HG03460 (cell line): Measurements from ENCODE around the gene HPS3.
"Not testable (repeated sequence)": the region's sequence is repeated elsewhere in the genome, so short reads cannot be mapped to it uniquely, and the experiment has no call there.

Experiments used
- ATAC-seq: cut with Tn5 transposase; IDR thresholded peaks from one replicate; pipeline ENCODE4 v1.9.1; 2021; ENCODE audit not compliant: unreplicated experiment

The HPS3 gene

GRCh38 chr3:149129326-149130205 is at the start of gene HPS3:
HPS3 (plus strand) TSS chr3:149129638; CDS start chr3:149129724, 86 bp downstream.
- ATAC-seq = peak; percentile 93

DNA sequence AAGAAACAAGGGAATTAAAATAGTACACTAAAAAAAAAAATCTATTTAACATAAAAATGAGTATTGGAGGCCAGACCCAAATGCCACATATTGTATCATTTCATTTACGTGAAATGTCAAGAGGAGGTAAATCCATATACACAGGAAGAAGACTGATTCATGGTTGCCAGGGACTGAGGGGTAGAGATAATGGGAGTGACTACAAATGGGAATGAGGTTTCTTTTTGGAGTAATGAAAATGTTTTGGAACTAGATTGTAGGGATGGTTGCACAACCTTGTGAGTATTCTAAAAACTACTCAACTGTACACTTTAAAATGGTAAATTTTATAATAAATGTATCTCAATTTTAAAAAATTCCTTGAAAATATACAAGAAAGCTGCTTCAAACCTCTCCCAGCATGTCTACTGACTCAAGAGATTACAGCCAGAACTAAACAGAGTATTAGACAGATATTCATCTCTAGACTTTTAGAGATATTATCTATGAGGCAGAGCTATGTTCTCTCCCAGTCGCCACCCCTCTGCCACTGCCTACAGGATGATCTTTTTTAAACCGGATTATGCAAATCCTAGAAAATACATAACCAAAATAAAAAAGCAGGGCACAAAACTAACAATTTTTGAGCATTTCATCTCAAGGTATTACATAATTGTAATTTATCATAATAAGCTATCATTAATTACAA is 49.3 kb upstream of the HPS3 start:
- ATAC-seq = no peak

DNA sequence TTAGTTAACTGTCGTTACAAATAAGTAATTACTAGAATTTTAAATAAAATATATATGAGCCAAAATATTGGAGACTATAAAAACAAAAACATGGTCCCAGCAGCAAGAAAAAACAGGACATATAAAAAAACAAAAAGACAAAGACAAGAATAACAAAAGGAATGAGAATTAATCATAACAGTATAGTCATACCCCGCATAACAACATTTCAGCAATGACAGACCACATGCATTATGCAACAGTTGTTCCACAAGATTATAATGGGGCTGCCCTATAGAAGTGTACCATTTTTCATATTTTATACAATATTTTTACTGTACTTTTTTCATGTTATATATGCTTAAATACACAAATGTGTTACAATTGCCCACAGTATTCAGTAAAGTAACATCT is 48.7 kb upstream of the HPS3 start:
- ATAC-seq = no peak

DNA sequence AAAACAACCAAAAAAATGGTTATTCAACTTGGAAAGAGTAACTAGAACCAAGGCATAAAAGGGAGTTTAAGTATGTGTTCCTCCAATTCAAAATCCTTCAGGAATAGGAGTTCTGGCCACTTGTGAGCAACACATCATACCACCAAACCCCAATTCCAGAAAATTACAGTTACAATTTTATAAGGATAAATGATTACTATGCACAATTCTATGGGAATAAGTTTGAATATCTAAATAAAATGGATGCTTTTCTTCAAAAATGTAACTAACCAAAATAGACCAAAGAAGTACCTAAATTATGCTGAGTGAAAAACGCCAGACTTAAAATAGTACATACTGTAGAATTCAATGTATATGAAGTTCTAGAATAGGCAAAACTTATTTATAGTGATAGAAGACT is 47.7 kb upstream of the HPS3 start:
- no peak for ATAC-seq

- ATAC-seq = peak; percentile 38
Observed at GRCh38 chr3:149085828-149086231, 43.6 kb upstream of the HPS3 start.

DNA sequence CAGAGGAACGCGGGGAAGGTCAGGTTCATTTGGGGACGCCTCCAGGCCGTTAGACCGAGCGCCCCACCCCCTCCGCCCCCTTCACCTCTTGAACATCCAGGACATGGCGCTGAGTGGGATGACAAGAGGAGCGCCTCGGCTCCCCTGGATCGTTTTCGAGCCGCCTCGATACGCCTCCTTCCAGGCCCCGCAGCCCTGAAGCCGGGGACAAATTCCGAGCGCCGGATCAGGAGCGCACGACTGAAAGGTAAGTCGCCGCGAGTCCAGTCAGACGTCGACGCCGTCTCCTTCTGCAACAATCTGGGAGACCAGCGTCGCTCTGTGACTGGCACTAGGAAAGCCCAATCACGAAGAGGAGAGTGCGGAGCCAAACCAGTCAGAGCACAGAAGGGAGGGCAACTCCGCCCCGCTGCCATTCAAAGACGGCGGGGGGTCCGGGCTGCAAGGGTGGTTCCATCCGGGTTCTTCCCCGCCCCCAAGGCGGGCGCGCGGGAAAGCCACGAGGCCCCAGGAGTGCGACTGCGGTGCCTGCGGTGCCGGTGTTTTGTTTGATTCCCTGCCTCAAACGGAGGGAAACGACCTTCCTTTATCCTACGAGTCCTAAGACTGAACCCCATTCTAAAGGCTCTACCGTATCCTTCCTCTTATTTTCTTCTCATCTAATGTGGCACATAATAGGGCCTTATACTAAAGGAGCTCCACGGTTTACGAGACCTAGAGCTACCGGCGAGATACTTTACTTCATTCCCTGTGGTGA is 43.0 kb upstream of the HPS3 start, which contains the start of gene HLTF:
TSS of gene HLTF (minus strand) at position 302 of the 757 bp plus-strand sequence. CDS start at position 105, 197 bp downstream.
- peak; percentile 99 for ATAC-seq

DNA sequence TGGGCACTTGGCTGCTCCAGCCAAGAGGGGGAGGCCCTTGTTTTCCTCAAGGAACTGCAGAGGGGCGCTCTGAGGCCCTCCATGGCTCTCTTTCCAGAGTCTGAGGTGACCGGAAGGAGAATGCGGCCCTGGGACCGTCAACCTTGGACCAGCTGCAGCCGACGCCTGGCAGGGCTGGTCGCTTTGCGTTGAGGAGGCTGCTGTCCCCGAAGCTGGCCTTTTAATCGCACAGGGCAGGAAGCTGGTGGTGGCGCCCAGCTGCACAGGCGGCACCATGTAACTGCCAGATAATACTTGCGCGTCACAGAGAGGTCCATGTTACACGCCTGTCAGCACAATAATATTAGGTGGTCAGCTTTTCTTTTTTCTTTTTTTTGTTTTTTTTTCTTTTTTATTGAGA is 42.2 kb upstream of the HPS3 start:
- no peak for ATAC-seq

DNA sequence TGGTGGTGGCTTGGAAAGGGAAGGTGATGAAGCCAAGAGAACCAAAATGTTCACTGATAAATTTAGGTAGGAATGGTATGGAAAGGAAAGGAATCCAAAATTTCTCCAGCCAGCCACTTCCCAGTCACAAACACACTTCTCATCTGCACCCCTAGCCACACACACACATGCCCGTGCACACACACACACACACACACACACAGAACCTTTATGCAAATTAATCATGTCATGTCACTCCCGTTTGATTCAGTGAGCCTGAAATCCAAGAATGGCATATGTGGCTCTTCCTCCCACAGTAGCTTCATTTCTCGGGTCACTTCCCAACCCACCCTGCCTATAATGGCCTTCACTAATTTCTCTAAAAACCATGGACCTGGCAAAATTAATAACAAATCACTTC is 40.0 kb upstream of the HPS3 start:
- ATAC-seq = no peak

DNA sequence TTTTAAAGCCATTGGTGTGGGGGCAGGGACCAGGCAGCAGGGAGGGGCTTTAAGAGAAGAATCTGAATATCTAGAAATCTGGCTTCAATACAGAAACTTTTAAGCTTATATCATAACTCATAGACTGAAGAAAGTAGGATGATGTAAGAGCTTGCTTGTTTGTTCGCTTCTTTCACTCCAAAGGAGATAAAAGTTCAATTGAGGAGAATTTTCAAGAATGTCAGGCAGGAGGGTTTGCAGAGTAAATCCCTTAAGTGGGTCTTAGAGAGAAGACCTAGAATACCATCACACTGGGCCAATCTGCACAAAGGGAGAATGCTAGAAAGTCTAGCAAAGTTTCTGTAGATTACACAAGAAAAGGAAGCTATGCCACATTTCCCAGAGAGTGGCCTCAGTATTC is 39.0 kb upstream of the HPS3 start:
- no peak for ATAC-seq

- ATAC-seq = no peak
Observed at GRCh38 chr3:149090907-149091306, 38.5 kb upstream of the HPS3 start.

DNA sequence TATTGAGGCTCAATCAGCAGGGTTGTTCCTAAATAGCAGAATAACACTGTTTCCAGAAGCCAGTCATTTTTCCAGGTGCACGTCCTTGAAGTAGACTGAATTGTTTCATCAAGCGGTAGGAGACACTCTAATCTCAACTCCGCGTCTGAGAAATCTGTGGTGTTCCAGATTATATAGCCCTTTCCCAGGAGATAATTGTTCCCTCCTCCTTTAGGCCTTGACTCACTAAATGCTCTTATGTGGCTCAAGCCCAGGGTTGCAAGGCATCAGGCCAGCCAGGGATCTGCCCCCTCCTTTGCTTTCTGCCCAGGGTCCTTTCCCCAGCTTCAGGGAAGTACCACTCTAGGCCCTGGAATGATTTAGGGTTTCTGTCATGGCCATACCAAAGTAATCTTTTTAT is 37.5 kb upstream of the HPS3 start:
- no peak for ATAC-seq

DNA sequence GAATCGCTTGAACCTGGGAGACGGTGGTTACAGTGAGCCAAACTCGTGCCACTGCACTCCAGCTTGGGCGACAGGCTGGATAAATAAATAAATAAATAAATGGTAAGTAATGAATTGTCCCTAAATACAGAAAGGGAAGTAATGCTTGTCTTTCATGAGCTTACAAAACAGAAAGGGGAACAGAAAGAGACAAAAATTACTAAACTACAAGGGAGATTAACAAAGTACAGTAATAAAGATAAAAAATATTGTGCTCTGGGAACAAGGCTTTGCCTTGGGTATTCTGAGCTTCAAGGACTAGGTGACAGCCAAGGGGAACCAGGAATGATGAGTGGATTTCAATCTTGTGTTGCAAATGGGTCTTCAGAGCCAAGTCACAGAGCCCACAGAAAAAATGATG is 34.0 kb upstream of the HPS3 start:
- ATAC-seq = peak; percentile 74

- ATAC-seq = not testable (repeated sequence)
Observed at GRCh38 chr3:149097987-149098386, 31.5 kb upstream of the HPS3 start.

GRCh38 chr3:149101154-149101553 is 28.3 kb upstream of the HPS3 start:
- no peak for ATAC-seq

DNA sequence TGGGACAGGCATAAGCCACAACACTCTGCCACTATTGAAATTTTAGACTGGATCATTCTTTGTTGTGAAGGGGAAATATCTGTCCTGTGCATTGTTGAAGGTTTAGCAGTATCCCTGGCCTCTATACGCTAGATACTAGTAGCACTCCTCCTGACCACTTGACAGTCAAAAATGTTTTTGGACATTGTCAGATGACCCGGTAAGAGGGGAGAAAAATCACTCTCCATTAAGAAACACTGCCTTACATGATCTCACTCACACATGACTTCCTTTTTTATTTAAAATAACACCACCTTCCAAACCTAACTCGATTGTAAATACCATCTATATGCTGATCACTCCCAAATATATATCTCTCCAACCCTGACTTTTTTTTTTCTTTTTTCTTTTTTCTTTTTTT is 27.8 kb upstream of the HPS3 start:
- ATAC-seq = no peak

DNA sequence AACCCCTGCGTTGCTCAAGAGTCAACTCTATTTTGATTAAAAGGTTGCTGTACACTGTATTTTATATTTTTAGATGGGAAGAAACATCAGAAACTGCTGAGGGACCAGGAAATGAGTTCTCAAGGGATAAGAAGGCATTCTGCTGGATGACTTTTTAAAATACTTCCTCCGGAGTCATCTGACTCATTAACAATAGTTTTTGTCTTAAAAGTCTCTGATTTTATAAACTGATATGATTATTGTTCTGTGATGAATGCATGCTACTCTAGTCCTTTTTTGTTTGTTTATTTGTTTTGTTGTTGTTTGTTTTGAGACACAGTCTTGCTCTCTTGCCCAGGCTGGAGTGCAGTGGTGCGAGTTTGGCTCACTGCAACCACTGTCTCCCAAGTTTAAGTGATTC is 25.0 kb upstream of the HPS3 start:
- no peak for ATAC-seq

DNA sequence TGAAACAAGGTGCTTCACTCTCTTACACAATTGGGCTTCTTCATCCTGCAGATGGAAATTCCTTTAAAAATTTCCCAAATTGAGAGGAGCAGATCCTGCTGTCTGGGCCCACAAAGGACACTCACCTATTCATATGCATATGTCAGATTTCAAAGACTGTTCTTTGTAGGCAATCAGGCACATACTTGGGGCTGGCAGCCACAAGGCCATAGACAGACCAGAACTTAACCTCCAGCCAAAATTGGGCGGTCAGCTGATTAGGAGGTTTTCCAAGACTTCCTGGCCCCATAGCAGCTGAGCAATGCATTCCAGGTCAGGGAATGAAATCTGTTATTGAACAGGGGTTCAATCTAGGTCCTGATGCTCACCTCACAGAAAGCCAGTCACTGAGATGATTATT is 15.0 kb upstream of the HPS3 start:
- ATAC-seq = no peak

DNA sequence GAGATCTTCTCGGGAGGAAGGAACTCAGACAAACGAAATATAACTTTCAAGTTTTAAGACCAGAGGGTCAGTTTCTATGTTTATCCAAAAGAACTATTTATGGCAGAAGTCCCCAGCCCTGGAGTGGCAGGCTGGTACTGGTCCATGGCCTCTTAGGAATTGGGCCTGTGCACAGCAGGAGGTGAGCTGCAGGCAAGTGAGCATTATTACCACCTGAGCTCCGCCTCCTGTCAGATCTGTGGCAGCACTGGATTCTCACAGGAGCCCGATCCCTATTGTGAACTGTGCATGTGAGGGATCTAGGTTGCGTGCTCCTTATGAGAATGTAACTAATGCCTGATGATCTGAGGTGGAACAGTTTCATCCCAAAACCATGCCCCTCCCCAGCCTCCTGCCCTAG is 14.3 kb upstream of the HPS3 start:
- ATAC-seq = no peak

- ATAC-seq = no peak
Observed at GRCh38 chr3:149118724-149119123, 10.7 kb upstream of the HPS3 start.

GRCh38 chr3:149119466-149119865 is 10.0 kb upstream of the HPS3 start:
- no peak for ATAC-seq
